Ovary (tissue), 3 donors: Measurements from ENCODE around the gene BDP1.

Experiments used
- POLR2A ChIP-seq: fragments of 450-650 bp; IDR thresholded peaks from one replicate; pipeline ENCODE4 v1.6.1; 2017; ENCODE audit warnings: antibody characterized with exemption, mild to moderate bottlenecking, moderate library complexity
- TF ChIP-seq, protein P1 (sequence below), 3 donors: fragments of 450-650 bp in 2 of 3; fragments of 200-600 bp in 1 of 3; IDR thresholded peaks; one replicate each; pipeline versions ENCODE4 v1.5.1 to v1.8.0; 2016 to 2022; ENCODE audit warnings: antibody characterized with exemption in 3 of 3, mild to moderate bottlenecking in 1 of 3
- donor health status: DM: no; HTN: no; CAD: no.

DNA sequence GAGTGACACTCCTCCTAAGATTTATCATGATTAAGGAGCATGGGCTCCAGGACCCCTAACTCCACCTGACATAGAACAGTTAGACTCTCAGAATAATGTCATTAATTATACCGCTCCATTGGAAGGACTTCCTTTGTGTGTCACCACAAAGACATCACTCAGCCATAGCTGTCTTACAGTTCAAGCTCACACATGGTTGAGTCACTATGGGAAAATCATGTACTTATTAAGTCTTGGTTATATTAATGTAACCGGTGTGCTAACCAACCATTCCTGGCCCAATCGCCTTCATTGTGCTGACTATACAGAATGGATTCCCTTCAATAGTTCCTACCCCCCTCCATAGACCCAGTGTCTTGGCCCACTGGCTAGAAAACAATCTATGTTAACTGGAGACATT lies 120.8 kb downstream of the BDP1 start:
- TF ChIP-seq POLR2A, result no peak
- TF ChIP-seq, protein P1, sequence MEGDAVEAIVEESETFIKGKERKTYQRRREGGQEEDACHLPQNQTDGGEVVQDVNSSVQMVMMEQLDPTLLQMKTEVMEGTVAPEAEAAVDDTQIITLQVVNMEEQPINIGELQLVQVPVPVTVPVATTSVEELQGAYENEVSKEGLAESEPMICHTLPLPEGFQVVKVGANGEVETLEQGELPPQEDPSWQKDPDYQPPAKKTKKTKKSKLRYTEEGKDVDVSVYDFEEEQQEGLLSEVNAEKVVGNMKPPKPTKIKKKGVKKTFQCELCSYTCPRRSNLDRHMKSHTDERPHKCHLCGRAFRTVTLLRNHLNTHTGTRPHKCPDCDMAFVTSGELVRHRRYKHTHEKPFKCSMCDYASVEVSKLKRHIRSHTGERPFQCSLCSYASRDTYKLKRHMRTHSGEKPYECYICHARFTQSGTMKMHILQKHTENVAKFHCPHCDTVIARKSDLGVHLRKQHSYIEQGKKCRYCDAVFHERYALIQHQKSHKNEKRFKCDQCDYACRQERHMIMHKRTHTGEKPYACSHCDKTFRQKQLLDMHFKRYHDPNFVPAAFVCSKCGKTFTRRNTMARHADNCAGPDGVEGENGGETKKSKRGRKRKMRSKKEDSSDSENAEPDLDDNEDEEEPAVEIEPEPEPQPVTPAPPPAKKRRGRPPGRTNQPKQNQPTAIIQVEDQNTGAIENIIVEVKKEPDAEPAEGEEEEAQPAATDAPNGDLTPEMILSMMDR (IDR thresholded peaks at IDR 0.05), result no peak
